HG03103 (cell line): Measurements from ENCODE around the gene KXD1.

Experiments
- ATAC-seq: cut with Tn5 transposase; IDR thresholded peaks from one replicate; pipeline ENCODE4 v1.9.1; 2021; ENCODE audit warnings: low read depth; ENCODE audit not compliant: unreplicated experiment

Gene KXD1

DNA sequence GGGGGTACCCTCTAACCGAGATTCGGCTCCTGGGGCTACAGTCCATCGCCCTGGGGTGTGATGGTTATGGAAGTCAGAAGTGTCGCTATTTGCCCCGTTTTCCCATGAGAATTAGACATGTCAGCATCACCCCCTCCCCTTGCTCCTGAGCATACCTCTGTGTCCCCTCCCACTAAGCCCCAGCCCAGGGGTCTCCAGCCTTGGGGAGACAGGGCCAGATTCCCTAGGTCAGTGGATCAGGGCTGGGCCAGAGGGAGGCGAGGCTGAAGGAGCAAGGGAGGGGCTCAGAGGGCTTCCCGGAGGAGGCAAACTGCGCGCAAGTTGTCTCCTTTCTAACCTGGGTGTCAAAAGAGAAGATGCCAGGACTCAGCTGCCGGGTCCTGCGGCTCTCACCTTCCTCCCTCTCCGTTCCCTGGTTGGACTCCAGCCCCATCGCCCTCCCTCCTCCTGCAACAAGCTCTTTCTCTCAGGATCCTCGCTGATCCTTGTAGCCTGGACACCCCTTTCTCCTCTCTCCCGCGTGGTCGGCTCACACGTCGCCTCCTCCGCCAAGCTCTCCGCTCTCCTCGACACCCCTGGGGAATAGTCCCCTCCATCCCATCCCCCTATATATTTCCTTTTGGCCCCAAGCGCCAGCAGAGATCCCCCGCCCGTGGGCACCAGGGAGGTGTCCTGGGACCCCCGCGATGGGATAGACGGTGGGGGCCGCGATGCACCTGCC is 54.5 kb downstream of the KXD1 start:
- no peak for ATAC-seq

GRCh38 chr19:18612772-18613588 is 55.3 kb downstream of the KXD1 start, which contains the start of gene TMEM59L:
Gene TMEM59L, plus strand, starts transcription at chr19:18612870. Its CDS starts 89 bp downstream, at chr19:18612959.
- no peak for ATAC-seq

- ATAC-seq: no peak
Measured at GRCh38 chr19:18613589-18614234, 56.0 kb downstream of the KXD1 start.

DNA sequence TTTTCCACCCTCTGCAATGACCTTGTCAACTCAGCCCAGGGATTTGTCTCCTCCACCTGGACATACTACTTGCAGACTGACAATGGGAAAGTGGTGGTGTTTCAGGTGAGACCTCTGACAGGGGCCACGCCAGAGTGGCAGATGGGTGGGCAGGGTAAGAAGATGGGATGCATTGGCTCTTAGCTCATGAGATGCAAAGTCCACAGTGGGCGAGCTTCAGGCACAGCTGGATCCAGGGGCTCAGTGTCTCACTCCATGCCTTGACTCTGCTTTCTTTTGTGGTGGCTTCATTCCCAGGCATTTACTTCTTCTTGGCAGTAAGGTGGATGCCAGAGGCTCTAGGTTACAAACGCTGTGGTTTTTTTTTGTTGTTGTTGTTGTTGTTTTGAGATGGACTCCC is 58.4 kb downstream of the KXD1 start:
- no peak for ATAC-seq

DNA sequence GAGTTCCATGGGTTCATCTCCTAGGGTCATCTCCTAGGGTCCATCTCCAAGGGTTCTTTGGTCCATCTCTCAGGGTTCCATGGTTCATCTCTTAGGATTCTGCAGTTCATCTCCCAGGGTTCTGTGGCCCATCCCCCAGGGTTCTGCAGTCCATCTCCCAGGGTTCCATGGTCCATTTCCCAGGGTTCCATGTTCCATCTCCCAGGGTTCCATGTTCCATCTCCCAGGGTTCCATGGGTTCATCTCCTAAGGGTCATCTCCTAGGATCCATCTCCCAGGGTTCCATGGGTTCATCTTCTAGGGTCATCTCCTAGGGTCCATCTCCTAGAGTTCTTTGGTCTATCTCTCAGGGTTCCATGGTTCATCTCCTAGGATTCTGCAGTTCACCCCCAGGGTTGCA is 59.9 kb downstream of the KXD1 start:
- no peak for ATAC-seq

GRCh38 chr19:18618236-18618635 is 60.6 kb downstream of the KXD1 start:
- no peak for ATAC-seq
